GM23338 (cell line): ENCODE measurements around the gene DPM1.

ENCODE experiments used
- EZH2 ChIP-seq: fragments of 200-600 bp; sonication (generic); IDR thresholded peaks from one replicate; pipeline ENCODE4 v1.8.0; 2017; ENCODE audit warnings: antibody characterized with exemption, mild to moderate bottlenecking, low read depth; ENCODE audit not compliant: unreplicated experiment
- POLR2AphosphoS5 ChIP-seq: IDR thresholded peaks from 2 replicates; pipeline ENCODE4 v1.6.1; 2016; ENCODE audit warnings: antibody characterized with exemption, low read depth
- REST ChIP-seq: IDR thresholded peaks from one replicate; pipeline ENCODE4 v1.6.1; 2018; ENCODE audit warnings: antibody characterized with exemption; ENCODE audit not compliant: unreplicated experiment
- ZNF114 ChIP-seq: fragments of 250-450 bp; sonication (Bioruptor Pico); IDR thresholded peaks from 2 replicates; pipeline ENCODE4 v1.5.0; 2020; ENCODE audit warnings: mild to moderate bottlenecking, moderate library complexity
- TF ChIP-seq, protein P1 (sequence below), 2 experiments: fragments of 200-600 bp in 1 of 2; sonication (generic) in 1 of 2; conservative IDR thresholded peaks; 2 replicates each; pipeline versions ENCODE4 v1.5.1 to v1.6.1; 2016 to 2017; ENCODE audit warnings: antibody characterized with exemption in 2 of 2, low read depth in 2 of 2, mild to moderate bottlenecking in 2 of 2, moderate library complexity in 1 of 2

DNA sequence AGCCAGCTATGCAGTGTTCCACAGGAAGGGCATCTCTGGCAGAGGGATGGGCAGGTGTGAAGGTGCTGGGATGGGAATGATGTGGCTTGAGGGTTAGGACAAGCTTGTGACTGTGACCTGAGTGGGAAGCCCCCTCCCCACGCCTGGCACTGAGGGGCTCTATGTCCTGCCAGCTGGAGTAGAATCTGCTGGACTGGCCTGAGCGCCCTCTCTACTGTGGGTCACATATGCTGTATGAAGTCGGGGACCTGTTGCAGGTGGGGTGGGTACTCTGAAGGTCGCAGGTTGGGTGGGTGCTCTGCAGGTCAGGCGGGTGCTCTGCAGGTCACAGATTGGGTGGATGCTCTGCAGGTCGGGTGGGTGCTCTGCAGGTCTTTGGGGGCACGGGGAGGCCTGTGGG is 44.3 kb upstream of the DPM1 start:
- TF ChIP-seq REST (no peak), EZH2 (no peak), ZNF114 (no peak), POLR2AphosphoS5 (no peak)
- TF ChIP-seq, protein P1, sequence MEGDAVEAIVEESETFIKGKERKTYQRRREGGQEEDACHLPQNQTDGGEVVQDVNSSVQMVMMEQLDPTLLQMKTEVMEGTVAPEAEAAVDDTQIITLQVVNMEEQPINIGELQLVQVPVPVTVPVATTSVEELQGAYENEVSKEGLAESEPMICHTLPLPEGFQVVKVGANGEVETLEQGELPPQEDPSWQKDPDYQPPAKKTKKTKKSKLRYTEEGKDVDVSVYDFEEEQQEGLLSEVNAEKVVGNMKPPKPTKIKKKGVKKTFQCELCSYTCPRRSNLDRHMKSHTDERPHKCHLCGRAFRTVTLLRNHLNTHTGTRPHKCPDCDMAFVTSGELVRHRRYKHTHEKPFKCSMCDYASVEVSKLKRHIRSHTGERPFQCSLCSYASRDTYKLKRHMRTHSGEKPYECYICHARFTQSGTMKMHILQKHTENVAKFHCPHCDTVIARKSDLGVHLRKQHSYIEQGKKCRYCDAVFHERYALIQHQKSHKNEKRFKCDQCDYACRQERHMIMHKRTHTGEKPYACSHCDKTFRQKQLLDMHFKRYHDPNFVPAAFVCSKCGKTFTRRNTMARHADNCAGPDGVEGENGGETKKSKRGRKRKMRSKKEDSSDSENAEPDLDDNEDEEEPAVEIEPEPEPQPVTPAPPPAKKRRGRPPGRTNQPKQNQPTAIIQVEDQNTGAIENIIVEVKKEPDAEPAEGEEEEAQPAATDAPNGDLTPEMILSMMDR (conservative IDR thresholded peaks at IDR 0.05; ENCODE audit: low read depth in 2 of 2) = no peak
